ENCODE measurements around the gene USF1. TPM values are rescaled to one million over a fixed set of nuclear protein-coding genes. Genes with fewer than 3 reads are reported as not detected.

USF1 gene
- total and polyA plus RNA-seq, 9 of the 15 experiments (the other 6 are each of a cell fraction or from before 2014, with no cell fraction given) = 7.4 to 60.2 (median 54.2) TPM

DNA sequence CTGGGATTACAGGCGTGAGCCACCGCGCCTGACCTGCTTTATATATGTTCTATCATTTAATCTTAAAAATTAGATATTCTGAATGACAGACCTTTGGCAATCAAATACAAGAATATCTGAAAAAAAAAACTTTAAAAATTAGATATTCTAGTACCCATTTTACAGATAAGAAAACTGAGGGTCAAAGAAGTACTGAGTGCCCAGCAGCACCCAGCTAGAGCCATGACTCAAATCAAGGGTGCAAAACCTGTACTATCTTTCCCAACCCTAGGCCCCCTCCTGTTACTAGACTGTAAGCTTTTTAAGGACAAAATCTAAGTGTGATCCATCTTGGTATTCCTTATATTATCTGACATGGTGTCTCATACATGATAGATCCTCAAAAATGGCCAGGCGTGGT lies 15.6 kb upstream of the USF1 start (continued):
- TF ChIP-seq, protein P1, sequence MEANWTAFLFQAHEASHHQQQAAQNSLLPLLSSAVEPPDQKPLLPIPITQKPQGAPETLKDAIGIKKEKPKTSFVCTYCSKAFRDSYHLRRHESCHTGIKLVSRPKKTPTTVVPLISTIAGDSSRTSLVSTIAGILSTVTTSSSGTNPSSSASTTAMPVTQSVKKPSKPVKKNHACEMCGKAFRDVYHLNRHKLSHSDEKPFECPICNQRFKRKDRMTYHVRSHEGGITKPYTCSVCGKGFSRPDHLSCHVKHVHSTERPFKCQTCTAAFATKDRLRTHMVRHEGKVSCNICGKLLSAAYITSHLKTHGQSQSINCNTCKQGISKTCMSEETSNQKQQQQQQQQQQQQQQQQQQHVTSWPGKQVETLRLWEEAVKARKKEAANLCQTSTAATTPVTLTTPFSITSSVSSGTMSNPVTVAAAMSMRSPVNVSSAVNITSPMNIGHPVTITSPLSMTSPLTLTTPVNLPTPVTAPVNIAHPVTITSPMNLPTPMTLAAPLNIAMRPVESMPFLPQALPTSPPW (CRISPR knock-in tag; IDR thresholded peaks at IDR 0.05) = no peak
- TF ChIP-seq ADNP (tag; IDR thresholded peaks at IDR 0.05) = peak; percentile 71
- TF ChIP-seq, protein P2, sequence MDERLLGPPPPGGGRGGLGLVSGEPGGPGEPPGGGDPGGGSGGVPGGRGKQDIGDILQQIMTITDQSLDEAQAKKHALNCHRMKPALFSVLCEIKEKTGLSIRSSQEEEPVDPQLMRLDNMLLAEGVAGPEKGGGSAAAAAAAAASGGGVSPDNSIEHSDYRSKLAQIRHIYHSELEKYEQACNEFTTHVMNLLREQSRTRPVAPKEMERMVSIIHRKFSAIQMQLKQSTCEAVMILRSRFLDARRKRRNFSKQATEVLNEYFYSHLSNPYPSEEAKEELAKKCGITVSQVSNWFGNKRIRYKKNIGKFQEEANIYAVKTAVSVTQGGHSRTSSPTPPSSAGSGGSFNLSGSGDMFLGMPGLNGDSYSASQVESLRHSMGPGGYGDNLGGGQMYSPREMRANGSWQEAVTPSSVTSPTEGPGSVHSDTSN (CRISPR knock-in tag; IDR thresholded peaks at IDR 0.05; ENCODE audit: low read depth) = no peak
- TF ChIP-seq, protein P2 (tag; conservative IDR thresholded peaks at IDR 0.05; ENCODE audit: low read depth) = no peak
- TF ChIP-seq FIP1L1 (IDR thresholded peaks at IDR 0.05; ENCODE audit: low read depth, low read length, poor library complexity, severe bottlenecking) = no peak
- TF ChIP-seq, protein P3, sequence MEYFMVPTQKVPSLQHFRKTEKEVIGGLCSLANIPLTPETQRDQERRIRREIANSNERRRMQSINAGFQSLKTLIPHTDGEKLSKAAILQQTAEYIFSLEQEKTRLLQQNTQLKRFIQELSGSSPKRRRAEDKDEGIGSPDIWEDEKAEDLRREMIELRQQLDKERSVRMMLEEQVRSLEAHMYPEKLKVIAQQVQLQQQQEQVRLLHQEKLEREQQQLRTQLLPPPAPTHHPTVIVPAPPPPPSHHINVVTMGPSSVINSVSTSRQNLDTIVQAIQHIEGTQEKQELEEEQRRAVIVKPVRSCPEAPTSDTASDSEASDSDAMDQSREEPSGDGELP (CRISPR knock-in tag; IDR thresholded peaks at IDR 0.05; ENCODE audit: borderline replicate concordance) = no peak
- TF ChIP-seq KDM1A (IDR thresholded peaks at IDR 0.05) = peak; percentile 49 to 68; a peak in 3 of 4 replicates
- TF ChIP-seq, protein P4, sequence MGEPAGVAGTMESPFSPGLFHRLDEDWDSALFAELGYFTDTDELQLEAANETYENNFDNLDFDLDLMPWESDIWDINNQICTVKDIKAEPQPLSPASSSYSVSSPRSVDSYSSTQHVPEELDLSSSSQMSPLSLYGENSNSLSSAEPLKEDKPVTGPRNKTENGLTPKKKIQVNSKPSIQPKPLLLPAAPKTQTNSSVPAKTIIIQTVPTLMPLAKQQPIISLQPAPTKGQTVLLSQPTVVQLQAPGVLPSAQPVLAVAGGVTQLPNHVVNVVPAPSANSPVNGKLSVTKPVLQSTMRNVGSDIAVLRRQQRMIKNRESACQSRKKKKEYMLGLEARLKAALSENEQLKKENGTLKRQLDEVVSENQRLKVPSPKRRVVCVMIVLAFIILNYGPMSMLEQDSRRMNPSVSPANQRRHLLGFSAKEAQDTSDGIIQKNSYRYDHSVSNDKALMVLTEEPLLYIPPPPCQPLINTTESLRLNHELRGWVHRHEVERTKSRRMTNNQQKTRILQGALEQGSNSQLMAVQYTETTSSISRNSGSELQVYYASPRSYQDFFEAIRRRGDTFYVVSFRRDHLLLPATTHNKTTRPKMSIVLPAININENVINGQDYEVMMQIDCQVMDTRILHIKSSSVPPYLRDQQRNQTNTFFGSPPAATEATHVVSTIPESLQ (CRISPR knock-in tag; IDR thresholded peaks at IDR 0.05) = no peak
- no peak for TF ChIP-seq BRF1 (IDR thresholded peaks at IDR 0.05; ENCODE audit: borderline replicate concordance, extremely low read depth, insufficient read length)
- peak; percentile 97 for TF ChIP-seq RBM25 (IDR thresholded peaks at IDR 0.05; ENCODE audit: low read depth, low read length, severe bottlenecking)
- TF ChIP-seq BCOR (IDR thresholded peaks at IDR 0.05) = peak; percentile 78
- TF ChIP-seq SMARCA5 (IDR thresholded peaks at IDR 0.05) = peak; percentile 37; the same call in 1 of the 2 replicates
- no peak for TF ChIP-seq ZFPM2 (CRISPR knock-in tag; IDR thresholded peaks at IDR 0.05)
- TF ChIP-seq SMAD4 (CRISPR knock-in tag; conservative IDR thresholded peaks at IDR 0.05) = no peak
- TF ChIP-seq, protein P5, sequence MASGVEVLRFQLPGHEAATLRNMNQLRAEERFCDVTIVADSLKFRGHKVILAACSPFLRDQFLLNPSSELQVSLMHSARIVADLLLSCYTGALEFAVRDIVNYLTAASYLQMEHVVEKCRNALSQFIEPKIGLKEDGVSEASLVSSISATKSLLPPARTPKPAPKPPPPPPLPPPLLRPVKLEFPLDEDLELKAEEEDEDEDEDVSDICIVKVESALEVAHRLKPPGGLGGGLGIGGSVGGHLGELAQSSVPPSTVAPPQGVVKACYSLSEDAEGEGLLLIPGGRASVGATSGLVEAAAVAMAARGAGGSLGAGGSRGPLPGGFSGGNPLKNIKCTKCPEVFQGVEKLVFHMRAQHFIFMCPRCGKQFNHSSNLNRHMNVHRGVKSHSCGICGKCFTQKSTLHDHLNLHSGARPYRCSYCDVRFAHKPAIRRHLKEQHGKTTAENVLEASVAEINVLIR (CRISPR knock-in tag; IDR thresholded peaks at IDR 0.05) = no peak
- no peak for TF ChIP-seq MECOM (CRISPR knock-in tag; IDR thresholded peaks at IDR 0.05)
